Measurements from ENCODE around the gene CFAP54.

The CFAP54 gene

GRCh38 chr12:96516472-96517430, 27.4 kb downstream of the CFAP54 start:
- TF ChIP-seq REST (IDR thresholded peaks at IDR 0.05; ENCODE audit: insufficient read depth in 1 of 2, low read depth in 2 of 2, low read length in 2 of 2) (no peak), TAF1 (IDR thresholded peaks at IDR 0.05; ENCODE audit: borderline replicate concordance, insufficient read depth, low read length) (no peak), POLR2AphosphoS5 (IDR thresholded peaks at IDR 0.05; ENCODE audit: low read depth, low read length) (no peak), SIN3A (IDR thresholded peaks at IDR 0.05; ENCODE audit: borderline replicate concordance, insufficient read depth, low read length) (no peak), FOXP2 (optimal IDR thresholded peaks at IDR 0.05; ENCODE audit: borderline replicate concordance, extremely low read depth, extremely low read length, insufficient read depth) (no peak)

DNA sequence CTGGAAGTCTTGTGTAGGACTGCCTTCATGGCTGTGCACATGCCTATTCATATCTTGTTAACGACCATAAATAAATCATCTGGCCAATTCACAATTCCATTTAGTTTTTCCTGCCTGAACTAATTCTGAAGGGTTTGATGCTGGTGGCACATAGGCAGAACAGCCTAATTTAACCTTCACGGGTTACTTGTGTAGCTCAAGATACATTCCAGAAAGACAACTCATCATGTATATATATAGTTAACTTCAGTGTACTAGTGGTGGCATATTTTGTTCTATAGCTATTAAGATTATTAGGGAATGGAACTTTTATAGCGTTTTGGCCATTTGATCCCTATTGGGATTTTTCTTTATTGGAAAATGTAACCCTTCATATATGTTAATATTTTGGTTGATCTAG, 31.4 kb downstream of the CFAP54 start:
- TF ChIP-seq FOXP2 (optimal IDR thresholded peaks at IDR 0.05; ENCODE audit: borderline replicate concordance, extremely low read depth, extremely low read length, insufficient read depth) (no peak), TAF1 (IDR thresholded peaks at IDR 0.05; ENCODE audit: borderline replicate concordance, insufficient read depth, low read length) (no peak), REST (IDR thresholded peaks at IDR 0.05; ENCODE audit: insufficient read depth in 1 of 2, low read depth in 2 of 2, low read length in 2 of 2) (no peak), SIN3A (IDR thresholded peaks at IDR 0.05; ENCODE audit: borderline replicate concordance, insufficient read depth, low read length) (no peak), POLR2AphosphoS5 (IDR thresholded peaks at IDR 0.05; ENCODE audit: low read depth, low read length) (no peak)

GRCh38 chr12:96521895-96522682, 32.7 kb downstream of the CFAP54 start:
- no peak for TF ChIP-seq SIN3A (IDR thresholded peaks at IDR 0.05; ENCODE audit: borderline replicate concordance, insufficient read depth, low read length)
- TF ChIP-seq TAF1 (IDR thresholded peaks at IDR 0.05; ENCODE audit: borderline replicate concordance, insufficient read depth, low read length): no peak
- TF ChIP-seq POLR2AphosphoS5 (IDR thresholded peaks at IDR 0.05; ENCODE audit: low read depth, low read length): no peak
- no peak for TF ChIP-seq FOXP2 (optimal IDR thresholded peaks at IDR 0.05; ENCODE audit: borderline replicate concordance, extremely low read depth, extremely low read length, insufficient read depth)

DNA sequence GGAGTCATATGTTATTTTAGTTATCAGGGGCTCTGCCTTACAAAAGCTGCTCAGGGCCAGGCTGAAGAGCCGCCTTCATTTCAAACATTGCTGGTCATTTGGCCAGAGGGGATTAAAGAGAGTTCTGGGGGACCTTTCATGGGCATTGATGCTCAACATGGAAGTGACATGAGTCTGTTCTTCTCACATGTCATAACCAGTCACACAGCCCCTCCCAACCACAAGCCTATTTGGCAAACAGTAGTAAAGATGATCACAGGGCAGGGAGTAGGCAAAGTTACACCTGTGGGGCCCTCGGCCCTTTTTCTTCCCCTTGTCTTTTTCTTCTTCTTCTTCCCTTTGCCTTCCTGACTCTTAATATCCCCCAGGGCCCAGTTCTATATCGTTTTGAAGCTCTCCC, 33.3 kb downstream of the CFAP54 start:
- TF ChIP-seq SIN3A (IDR thresholded peaks at IDR 0.05; ENCODE audit: borderline replicate concordance, insufficient read depth, low read length) (no peak), REST (IDR thresholded peaks at IDR 0.05; ENCODE audit: insufficient read depth in 1 of 2, low read depth in 2 of 2, low read length in 2 of 2) (no peak), TAF1 (IDR thresholded peaks at IDR 0.05; ENCODE audit: borderline replicate concordance, insufficient read depth, low read length) (no peak), POLR2AphosphoS5 (IDR thresholded peaks at IDR 0.05; ENCODE audit: low read depth, low read length) (no peak), FOXP2 (optimal IDR thresholded peaks at IDR 0.05; ENCODE audit: borderline replicate concordance, extremely low read depth, extremely low read length, insufficient read depth) (no peak)

- no peak for TF ChIP-seq POLR2AphosphoS5 (IDR thresholded peaks at IDR 0.05; ENCODE audit: low read depth, low read length)
- TF ChIP-seq SIN3A (IDR thresholded peaks at IDR 0.05; ENCODE audit: borderline replicate concordance, insufficient read depth, low read length): no peak
Observed at GRCh38 chr12:96526110-96526509, 36.7 kb downstream of the CFAP54 start.
